Left lung (tissue), 10 donors: ENCODE results near the gene ZNF462. TPM values are rescaled to one million over a fixed set of nuclear protein-coding genes. Genes with fewer than 3 reads are reported as not detected.

ENCODE experiments used
- ATAC-seq: fragments of 200-7000 bp; cut with Tn5 transposase; one replicate; pipeline ENCODE4 v1.9.1; 2020; ENCODE audit warnings: moderate library complexity
- DNase-seq, 4 donors: peaks; one replicate each; pipeline ENCODE4 v3.0.0-alpha.2; 2013 to 2020
- H3K27ac ChIP-seq, 2 donors: fragments of 200-600 bp; sonication (generic) in 1 of 2; one replicate each; pipeline versions ENCODE4 v1.5.0 to v1.8.0; 2020 to 2021
- H3K27me3 ChIP-seq, 2 donors: fragments of 200-600 bp; sonication (generic) in 1 of 2; one replicate each; pipeline versions ENCODE4 v1.5.0 to v1.8.0; 2020 to 2021
- H3K36me3 ChIP-seq, 2 donors: fragments of 200-600 bp; sonication (generic) in 1 of 2; one replicate each; pipeline versions ENCODE4 v1.5.0 to v1.8.0; 2020 to 2021
- H3K4me1 ChIP-seq, 2 donors: fragments of 200-600 bp; one replicate each; pipeline ENCODE4 v1.8.0; 2021
- H3K4me3 ChIP-seq, 2 donors: fragments of 200-600 bp; sonication (generic) in 1 of 2; one replicate each; pipeline versions ENCODE4 v1.5.0 to v1.8.0; 2020 to 2021; ENCODE audit warnings: mild to moderate bottlenecking in 1 of 2
- H3K9me3 ChIP-seq, 2 donors: fragments of 200-600 bp; sonication (generic) in 1 of 2; one replicate each; pipeline versions ENCODE4 v1.5.0 to v1.8.0; 2020 to 2021
- intact Hi-C, 2 donors: fragments of 100-400 bp; cut with DNase I; formaldehyde crosslinking; loops; one replicate each; pipeline versions ENCODE4 v1.11.2 to v1.14.2; 2022
- polyA plus RNA-seq, 6 donors: library from polyadenylated mRNA; unstranded; fragments of 120-200 nt; gene quantifications; one replicate each; pipeline ENCODE4 v1.2.1, GENCODE V29; 2013; ENCODE audit not compliant: insufficient read length in 6 of 6
- total RNA-seq, 2 donors: library from RNA; stranded (reverse); fragmentation: NEBNext Ultra II Directional; extraction: Animal tissue kit (Norgen Biotek cat#: 25700); gene quantifications; one replicate each; pipeline ENCODE4 v1.2.1, GENCODE V29; 2021
- TF ChIP-seq, protein P1 (sequence below), 2 donors: fragments of 200-600 bp; sonication (generic) in 1 of 2; IDR thresholded peaks; one replicate each; pipeline versions ENCODE4 v1.5.0 to v1.8.0; 2021; ENCODE audit warnings: antibody characterized with exemption in 2 of 2
- donor health status: DM: no; HTN: yes; CAD: no.
- donor health status: DM: no; HTN: no; CAD: no.

ZNF462 gene
- total and polyA plus RNA-seq, 8 donors: 26.9 to 41.4 (median 30.8) TPM

DNA sequence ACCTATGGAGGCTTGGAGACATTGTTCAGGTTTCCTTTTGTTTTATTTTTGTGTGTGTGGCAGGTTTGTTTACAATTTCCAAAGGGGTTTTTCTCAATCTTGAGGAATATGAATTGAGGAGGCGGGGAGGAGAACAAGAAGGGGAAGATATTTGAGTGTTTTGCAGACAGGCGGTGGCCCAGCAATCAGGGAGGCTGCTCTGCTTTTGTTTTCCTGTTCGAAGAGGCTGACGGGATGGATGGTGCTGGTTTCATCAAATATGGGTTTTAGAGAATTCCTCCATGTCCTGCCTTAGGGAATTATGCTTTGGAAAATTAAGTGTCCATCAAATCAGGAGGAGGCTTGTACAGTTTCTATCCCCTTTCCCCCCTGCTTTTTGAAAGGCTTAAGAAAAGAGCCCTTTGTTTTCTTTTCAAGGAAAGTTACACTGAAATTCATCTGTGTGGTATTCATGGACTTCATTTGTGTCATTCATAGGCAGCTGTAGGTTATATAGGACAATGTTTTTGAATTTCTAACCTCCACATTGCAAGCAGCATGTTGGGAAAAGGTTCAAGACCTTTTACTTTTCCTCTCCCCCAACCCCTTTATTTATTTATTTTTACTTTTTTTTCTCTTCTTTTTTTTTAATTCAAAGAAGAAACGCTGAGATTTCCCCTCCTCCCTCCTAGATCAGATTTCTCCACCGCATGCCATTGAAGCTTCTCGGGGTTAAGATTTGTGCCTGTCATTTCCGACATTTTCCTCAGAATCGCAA, 107.4 kb downstream of the ZNF462 start:
- no peak overlapping the region for H3K27ac ChIP-seq
- no peaks in the 10 kb centered on the region for H3K4me1 ChIP-seq
- TF ChIP-seq, protein P1, sequence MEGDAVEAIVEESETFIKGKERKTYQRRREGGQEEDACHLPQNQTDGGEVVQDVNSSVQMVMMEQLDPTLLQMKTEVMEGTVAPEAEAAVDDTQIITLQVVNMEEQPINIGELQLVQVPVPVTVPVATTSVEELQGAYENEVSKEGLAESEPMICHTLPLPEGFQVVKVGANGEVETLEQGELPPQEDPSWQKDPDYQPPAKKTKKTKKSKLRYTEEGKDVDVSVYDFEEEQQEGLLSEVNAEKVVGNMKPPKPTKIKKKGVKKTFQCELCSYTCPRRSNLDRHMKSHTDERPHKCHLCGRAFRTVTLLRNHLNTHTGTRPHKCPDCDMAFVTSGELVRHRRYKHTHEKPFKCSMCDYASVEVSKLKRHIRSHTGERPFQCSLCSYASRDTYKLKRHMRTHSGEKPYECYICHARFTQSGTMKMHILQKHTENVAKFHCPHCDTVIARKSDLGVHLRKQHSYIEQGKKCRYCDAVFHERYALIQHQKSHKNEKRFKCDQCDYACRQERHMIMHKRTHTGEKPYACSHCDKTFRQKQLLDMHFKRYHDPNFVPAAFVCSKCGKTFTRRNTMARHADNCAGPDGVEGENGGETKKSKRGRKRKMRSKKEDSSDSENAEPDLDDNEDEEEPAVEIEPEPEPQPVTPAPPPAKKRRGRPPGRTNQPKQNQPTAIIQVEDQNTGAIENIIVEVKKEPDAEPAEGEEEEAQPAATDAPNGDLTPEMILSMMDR (IDR thresholded peaks at IDR 0.05): no peak
- H3K27me3 ChIP-seq: no peaks in the 10 kb centered on the region
- peaks cover 0 to 26% of the 10 kb centered on the region in 2 donors for H3K36me3 ChIP-seq
- no peaks in the 10 kb centered on the region for H3K9me3 ChIP-seq
- no peak overlapping the region for H3K4me3 ChIP-seq
- intact Hi-C loops: no loop called here
- ATAC-seq (no peak), DNase-seq (no peak)

- Histone ChIP-seq H3K27ac (no peak overlapping the region), H3K36me3 (peaks cover 0 to 32% of the 10 kb centered on the region in 2 donors), H3K9me3 (no peaks in the 10 kb centered on the region), H3K4me1 (no peaks in the 10 kb centered on the region), H3K4me3 (no peak overlapping the region), H3K27me3 (no peaks in the 10 kb centered on the region)
- DNase-seq (no peak), ATAC-seq (no peak)
- TF ChIP-seq, protein P1 (IDR thresholded peaks at IDR 0.05): no peak
- intact Hi-C loops: no loop called here
These were observed 108.1 kb downstream of the ZNF462 start for GRCh38 chr9:106970976-106971457.

GRCh38 chr9:106972082-106972481, 109.1 kb downstream of the ZNF462 start:
- TF ChIP-seq, protein P1 (IDR thresholded peaks at IDR 0.05): no peak
- ATAC-seq: no peak
- intact Hi-C loops: no loop called here
- DNase-seq: no peak
- Histone ChIP-seq H3K27ac (no peak overlapping the region), H3K36me3 (peaks cover 0 to 42% of the 10 kb centered on the region in 2 donors), H3K9me3 (no peaks in the 10 kb centered on the region), H3K4me1 (no peaks in the 10 kb centered on the region), H3K27me3 (no peaks in the 10 kb centered on the region), H3K4me3 (no peak overlapping the region)

- ATAC-seq (no peak), DNase-seq (no peak)
- no peak overlapping the region for H3K4me3 ChIP-seq
- no peak overlapping the region for H3K27ac ChIP-seq
- H3K4me1 ChIP-seq: no peaks in the 10 kb centered on the region
- no peaks in the 10 kb centered on the region for H3K27me3 ChIP-seq
- no peaks in the 10 kb centered on the region for H3K9me3 ChIP-seq
- TF ChIP-seq, protein P1 (IDR thresholded peaks at IDR 0.05): no peak
- peaks cover 0 to 54% of the 10 kb centered on the region in 2 donors for H3K36me3 ChIP-seq
- intact Hi-C loops: no loop called here
These were observed 111.4 kb downstream of the ZNF462 start for GRCh38 chr9:106974341-106974740.

DNA sequence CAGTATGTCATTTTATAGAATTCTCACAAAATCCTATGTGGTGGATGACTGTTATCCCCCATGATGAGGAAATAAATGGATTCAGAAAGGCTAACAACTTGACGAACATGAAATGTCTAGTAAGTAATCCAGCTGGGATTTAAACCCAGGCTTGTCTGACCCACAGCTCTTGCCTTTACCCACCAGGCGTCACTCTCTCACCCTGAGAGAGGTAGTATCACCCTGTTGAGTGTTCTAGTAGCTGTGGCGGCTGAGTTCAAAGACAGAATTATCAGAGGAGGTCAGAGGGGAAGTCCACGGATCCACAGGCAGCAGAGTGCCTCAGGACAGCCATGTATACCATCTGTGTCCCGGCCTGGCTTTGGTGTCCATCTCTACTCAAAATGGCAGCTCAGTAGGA, 113.8 kb downstream of the ZNF462 start:
- no peaks in the 10 kb centered on the region for H3K4me1 ChIP-seq
- H3K4me3 ChIP-seq: no peak overlapping the region
- no peak for ATAC-seq
- TF ChIP-seq, protein P1 (IDR thresholded peaks at IDR 0.05): no peak
- H3K9me3 ChIP-seq: no peaks in the 10 kb centered on the region
- no peak overlapping the region for H3K27ac ChIP-seq
- intact Hi-C loops: no loop called here
- peaks cover 0 to 54% of the 10 kb centered on the region in 2 donors for H3K36me3 ChIP-seq
- H3K27me3 ChIP-seq: no peaks in the 10 kb centered on the region
- DNase-seq: no peak
